ENCODE results near the gene PNPLA4.

PNPLA4 gene

DNA sequence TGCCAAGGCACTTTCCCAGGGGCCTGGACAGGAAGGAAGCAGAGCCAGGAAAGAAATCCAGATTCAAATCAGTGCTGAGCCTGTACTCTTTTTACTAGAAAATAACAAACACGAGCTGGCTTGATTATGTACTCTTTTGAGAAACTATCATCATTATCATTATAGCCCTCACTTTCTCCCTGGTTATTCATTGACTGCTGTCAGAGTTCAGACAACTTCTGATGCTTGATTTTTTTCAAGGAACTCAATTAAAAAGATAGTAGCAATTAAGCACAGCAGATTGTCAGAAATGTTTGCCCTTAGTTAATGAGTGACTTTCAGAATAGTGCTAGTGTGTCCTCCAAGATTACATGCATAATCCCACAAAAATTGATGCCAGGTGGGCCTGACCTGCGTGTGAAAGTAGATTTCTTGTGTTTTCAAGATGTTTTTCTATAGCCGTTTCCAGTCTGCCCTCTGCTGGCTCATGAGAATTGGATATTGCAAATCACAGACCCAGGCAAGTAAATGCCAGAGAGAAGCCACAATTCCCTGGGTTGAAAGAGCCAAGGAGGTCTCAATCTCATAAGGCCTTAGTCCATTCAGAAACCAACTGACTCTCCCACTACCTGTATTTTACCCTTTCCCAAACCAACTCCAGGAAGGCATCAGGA is 14.3 kb upstream of the PNPLA4 start:
- Histone ChIP-seq H3K9me3 (ENCODE audit: control insufficient read depth in 5 of 5, low read length in 5 of 5) (no peaks in the 10 kb centered on the region), H3K4me3 (ENCODE audit: low read depth in 1 of 5, low read length in 5 of 5) (no peak overlapping the region), H3K9ac (ENCODE audit: low read length in 5 of 5) (no peak overlapping the region), H3K4me1 (ENCODE audit: control insufficient read depth in 5 of 5, insufficient read depth in 5 of 5, low read length in 5 of 5) (peaks cover 0 to 7% (median 0%) of the 10 kb centered on the region in 5 donors), H3K27me3 (ENCODE audit: control insufficient read depth in 5 of 5, insufficient read depth in 4 of 5, low read length in 5 of 5) (no peaks in the 10 kb centered on the region), H3K36me3 (ENCODE audit: control insufficient read depth in 5 of 5, insufficient read depth in 5 of 5, low read length in 5 of 5) (no peaks in the 10 kb centered on the region), H3K27ac (ENCODE audit: low read depth, low read length) (no peak overlapping the region)

DNA sequence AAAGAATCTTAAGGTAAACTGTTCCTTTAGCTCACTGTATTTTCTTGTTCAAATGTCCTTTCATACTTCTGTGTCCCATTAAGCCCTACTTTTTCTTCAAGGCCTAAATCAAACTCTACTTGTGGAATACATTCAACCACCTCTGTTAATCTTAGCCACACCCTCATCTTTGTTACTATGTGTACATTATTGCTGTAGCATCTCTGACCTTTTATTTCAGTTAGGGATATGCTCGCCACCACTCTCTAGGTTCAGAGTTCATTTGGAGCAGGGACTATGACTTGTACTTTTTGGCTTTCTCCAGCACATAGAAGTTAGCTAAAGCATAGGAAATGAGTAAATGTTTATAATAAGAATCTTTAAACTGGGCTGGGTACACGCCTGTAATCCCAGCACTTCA is 6.8 kb upstream of the PNPLA4 start:
- no peaks in the 10 kb centered on the region for H3K9me3 ChIP-seq (ENCODE audit: control insufficient read depth in 5 of 5, low read length in 5 of 5)
- H3K27ac ChIP-seq (ENCODE audit: low read depth, low read length): no peak overlapping the region
- H3K36me3 ChIP-seq (ENCODE audit: control insufficient read depth in 5 of 5, insufficient read depth in 5 of 5, low read length in 5 of 5): no peaks in the 10 kb centered on the region
- no peak overlapping the region for H3K4me3 ChIP-seq (ENCODE audit: low read depth in 1 of 5, low read length in 5 of 5)
- H3K4me1 ChIP-seq (ENCODE audit: control insufficient read depth in 5 of 5, insufficient read depth in 5 of 5, low read length in 5 of 5): no peaks in the 10 kb centered on the region
- H3K27me3 ChIP-seq (ENCODE audit: control insufficient read depth in 5 of 5, insufficient read depth in 4 of 5, low read length in 5 of 5): peaks cover 0 to 4% (median 0%) of the 10 kb centered on the region in 5 donors
- no peak overlapping the region for H3K9ac ChIP-seq (ENCODE audit: low read length in 5 of 5)

- H3K9ac ChIP-seq (ENCODE audit: low read length in 5 of 5): peak overlapping the region in 4 of 5 donors; percentile 53 to 88 (median 70)
Observed at GRCh38 chrX:7926914-7927258, 327 bp downstream of the PNPLA4 start.

DNA sequence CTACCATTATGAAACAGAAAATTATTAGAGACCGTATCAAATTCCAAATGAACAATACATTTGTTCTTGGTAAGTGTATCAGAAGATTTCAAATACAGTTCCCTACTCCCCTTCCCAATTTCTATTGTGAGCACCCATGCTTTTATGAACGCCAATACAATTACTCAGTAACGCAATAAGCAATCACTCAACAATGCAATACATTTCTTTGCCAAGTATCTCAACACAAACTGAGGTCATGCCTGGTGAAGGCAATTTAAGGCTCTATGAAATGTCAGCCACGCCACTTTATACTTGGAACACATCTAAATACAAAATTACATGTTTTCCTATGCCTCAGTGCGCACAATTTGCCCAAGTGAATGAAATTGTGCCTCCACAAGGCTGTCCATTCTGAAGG is 712 bp downstream of the PNPLA4 start:
- H3K27me3 ChIP-seq (ENCODE audit: control insufficient read depth in 5 of 5, insufficient read depth in 4 of 5, low read length in 5 of 5): peaks cover 0 to 4% (median 0%) of the 10 kb centered on the region in 5 donors
- peak overlapping the region in 4 of 5 donors; percentile 53 to 88 (median 70) for H3K9ac ChIP-seq (ENCODE audit: low read length in 5 of 5)
- H3K4me3 ChIP-seq (ENCODE audit: low read depth in 1 of 5, low read length in 5 of 5): peak overlapping the region; percentile 65 to 91 (median 79)
- peak overlapping the region; percentile 60 for H3K27ac ChIP-seq (ENCODE audit: low read depth, low read length)
- peaks cover 0 to 19% (median 13%) of the 10 kb centered on the region in 5 donors for H3K36me3 ChIP-seq (ENCODE audit: control insufficient read depth in 5 of 5, insufficient read depth in 5 of 5, low read length in 5 of 5)
- H3K9me3 ChIP-seq (ENCODE audit: control insufficient read depth in 5 of 5, low read length in 5 of 5): no peaks in the 10 kb centered on the region
- peaks cover 0 to 16% (median 15%) of the 10 kb centered on the region in 5 donors for H3K4me1 ChIP-seq (ENCODE audit: control insufficient read depth in 5 of 5, insufficient read depth in 5 of 5, low read length in 5 of 5)

More at GRCh38 chrX:7926914-7927258, 327 bp downstream of the PNPLA4 start:
- peaks cover 0 to 16% (median 15%) of the 10 kb centered on the region in 5 donors for H3K4me1 ChIP-seq (ENCODE audit: control insufficient read depth in 5 of 5, insufficient read depth in 5 of 5, low read length in 5 of 5)
- peak overlapping the region; percentile 60 for H3K27ac ChIP-seq (ENCODE audit: low read depth, low read length)
- peaks cover 0 to 4% (median 0%) of the 10 kb centered on the region in 5 donors for H3K27me3 ChIP-seq (ENCODE audit: control insufficient read depth in 5 of 5, insufficient read depth in 4 of 5, low read length in 5 of 5)
- peak overlapping the region; percentile 65 to 91 (median 79) for H3K4me3 ChIP-seq (ENCODE audit: low read depth in 1 of 5, low read length in 5 of 5)
- H3K36me3 ChIP-seq (ENCODE audit: control insufficient read depth in 5 of 5, insufficient read depth in 5 of 5, low read length in 5 of 5): peaks cover 0 to 15% (median 9%) of the 10 kb centered on the region in 5 donors
- H3K9me3 ChIP-seq (ENCODE audit: control insufficient read depth in 5 of 5, low read length in 5 of 5): no peaks in the 10 kb centered on the region

DNA sequence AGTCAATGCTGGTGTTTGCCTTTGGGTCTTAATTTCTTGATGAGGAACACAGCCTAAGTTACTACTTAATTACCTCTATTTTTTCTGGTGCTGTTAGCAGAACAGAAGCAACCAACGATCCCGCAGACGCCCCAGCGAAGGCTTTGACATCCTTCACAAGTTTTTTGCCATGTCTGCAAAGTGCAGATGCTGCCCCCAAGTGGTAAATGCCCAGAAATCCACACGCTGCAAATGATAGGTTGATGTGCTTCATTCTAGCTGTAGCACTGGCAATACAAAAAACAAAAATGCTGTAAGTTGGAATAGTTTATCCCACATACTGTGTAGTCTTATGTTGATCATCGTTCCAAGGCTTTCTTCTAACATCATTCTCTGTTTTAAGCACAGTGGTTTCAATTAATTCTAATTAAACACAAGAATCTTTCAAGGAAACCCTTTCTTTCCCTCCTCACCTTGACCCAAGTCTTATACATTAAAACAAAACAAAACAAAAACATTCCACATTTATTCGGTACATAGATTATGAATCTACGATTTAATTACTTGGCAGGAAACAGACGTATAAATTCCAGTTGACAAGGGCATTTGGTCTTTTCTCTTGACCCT is 1.2 kb downstream of the PNPLA4 start:
- Histone ChIP-seq H3K9me3 (ENCODE audit: control insufficient read depth in 5 of 5, low read length in 5 of 5) (no peaks in the 10 kb centered on the region), H3K27me3 (ENCODE audit: control insufficient read depth in 5 of 5, insufficient read depth in 4 of 5, low read length in 5 of 5) (peaks cover 0 to 3% (median 0%) of the 10 kb centered on the region in 5 donors), H3K36me3 (ENCODE audit: control insufficient read depth in 5 of 5, insufficient read depth in 5 of 5, low read length in 5 of 5) (peaks cover 0 to 24% (median 16%) of the 10 kb centered on the region in 5 donors), H3K27ac (ENCODE audit: low read depth, low read length) (no peak overlapping the region), H3K4me3 (ENCODE audit: low read depth in 1 of 5, low read length in 5 of 5) (no peak overlapping the region), H3K4me1 (ENCODE audit: control insufficient read depth in 5 of 5, insufficient read depth in 5 of 5, low read length in 5 of 5) (peaks cover 0 to 16% (median 15%) of the 10 kb centered on the region in 5 donors), H3K9ac (ENCODE audit: low read length in 5 of 5) (no peak overlapping the region)

DNA sequence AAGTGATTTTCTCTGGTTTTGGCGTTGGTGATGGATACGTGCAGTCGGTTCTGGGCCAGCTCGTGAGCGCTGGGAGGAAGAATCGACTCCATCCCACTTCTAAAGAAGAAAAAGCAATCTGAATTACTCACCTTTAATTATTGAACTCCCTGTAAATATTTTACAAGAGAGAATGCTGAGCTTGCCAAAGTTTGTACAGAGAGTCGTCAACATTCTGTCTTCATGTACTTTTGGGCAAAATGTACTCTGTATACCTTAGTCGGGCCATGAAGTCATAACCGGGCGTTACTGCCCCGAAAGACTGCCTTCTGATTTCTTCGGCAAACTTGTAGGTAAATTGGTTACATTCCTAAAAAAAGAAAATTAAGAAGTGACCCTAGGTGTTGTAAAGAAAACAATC is 5.5 kb downstream of the PNPLA4 start:
- H3K9ac ChIP-seq (ENCODE audit: low read length in 5 of 5): no peak overlapping the region
- H3K27me3 ChIP-seq (ENCODE audit: control insufficient read depth in 5 of 5, insufficient read depth in 4 of 5, low read length in 5 of 5): no peaks in the 10 kb centered on the region
- H3K36me3 ChIP-seq (ENCODE audit: control insufficient read depth in 5 of 5, insufficient read depth in 5 of 5, low read length in 5 of 5): peaks cover 8 to 54% (median 32%) of the 10 kb centered on the region in 5 donors
- no peaks in the 10 kb centered on the region for H3K9me3 ChIP-seq (ENCODE audit: control insufficient read depth in 5 of 5, low read length in 5 of 5)
- H3K4me3 ChIP-seq (ENCODE audit: low read depth in 1 of 5, low read length in 5 of 5): no peak overlapping the region
- H3K27ac ChIP-seq (ENCODE audit: low read depth, low read length): no peak overlapping the region
- H3K4me1 ChIP-seq (ENCODE audit: control insufficient read depth in 5 of 5, insufficient read depth in 5 of 5, low read length in 5 of 5): peaks cover 0 to 5% (median 4%) of the 10 kb centered on the region in 5 donors

DNA sequence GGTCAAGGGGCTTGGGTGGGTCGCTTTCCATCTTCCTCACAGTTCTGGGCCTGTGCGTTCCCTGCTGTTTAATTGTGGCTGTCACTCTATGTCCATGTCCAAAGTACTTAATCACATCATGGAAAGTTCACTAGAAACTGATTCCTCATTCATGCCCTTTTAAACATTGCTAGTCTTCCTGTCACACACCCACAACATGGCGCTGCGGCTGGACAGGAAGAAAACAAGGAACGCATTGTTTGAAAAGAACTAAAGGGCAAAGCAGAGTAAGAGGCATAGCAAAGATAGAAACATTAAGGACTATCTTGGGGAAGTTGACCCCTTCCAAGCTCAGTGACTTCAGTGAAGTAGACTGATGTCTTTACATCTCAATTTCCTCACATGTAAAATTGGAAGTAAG is 18.4 kb downstream of the PNPLA4 start:
- no peaks in the 10 kb centered on the region for H3K27me3 ChIP-seq (ENCODE audit: control insufficient read depth in 5 of 5, insufficient read depth in 4 of 5, low read length in 5 of 5)
- no peak overlapping the region for H3K4me3 ChIP-seq (ENCODE audit: low read depth in 1 of 5, low read length in 5 of 5)
- no peaks in the 10 kb centered on the region for H3K9me3 ChIP-seq (ENCODE audit: control insufficient read depth in 5 of 5, low read length in 5 of 5)
- no peaks in the 10 kb centered on the region for H3K4me1 ChIP-seq (ENCODE audit: control insufficient read depth in 5 of 5, insufficient read depth in 5 of 5, low read length in 5 of 5)
- H3K9ac ChIP-seq (ENCODE audit: low read length in 5 of 5): no peak overlapping the region
- H3K27ac ChIP-seq (ENCODE audit: low read depth, low read length): no peak overlapping the region
- H3K36me3 ChIP-seq (ENCODE audit: control insufficient read depth in 5 of 5, insufficient read depth in 5 of 5, low read length in 5 of 5): peaks cover 16 to 48% (median 24%) of the 10 kb centered on the region in 5 donors

- peaks cover 24 to 45% (median 31%) of the 10 kb centered on the region in 5 donors for H3K36me3 ChIP-seq (ENCODE audit: control insufficient read depth in 5 of 5, insufficient read depth in 5 of 5, low read length in 5 of 5)
- H3K9me3 ChIP-seq (ENCODE audit: control insufficient read depth in 5 of 5, low read length in 5 of 5): no peaks in the 10 kb centered on the region
- H3K4me3 ChIP-seq (ENCODE audit: low read depth in 1 of 5, low read length in 5 of 5): no peak overlapping the region
- H3K4me1 ChIP-seq (ENCODE audit: control insufficient read depth in 5 of 5, insufficient read depth in 5 of 5, low read length in 5 of 5): no peaks in the 10 kb centered on the region
- H3K27me3 ChIP-seq (ENCODE audit: control insufficient read depth in 5 of 5, insufficient read depth in 4 of 5, low read length in 5 of 5): no peaks in the 10 kb centered on the region
- H3K9ac ChIP-seq (ENCODE audit: low read length in 5 of 5): no peak overlapping the region
- no peak overlapping the region for H3K27ac ChIP-seq (ENCODE audit: low read depth, low read length)
Observed at GRCh38 chrX:7904562-7904961, 22.7 kb downstream of the PNPLA4 start.

DNA sequence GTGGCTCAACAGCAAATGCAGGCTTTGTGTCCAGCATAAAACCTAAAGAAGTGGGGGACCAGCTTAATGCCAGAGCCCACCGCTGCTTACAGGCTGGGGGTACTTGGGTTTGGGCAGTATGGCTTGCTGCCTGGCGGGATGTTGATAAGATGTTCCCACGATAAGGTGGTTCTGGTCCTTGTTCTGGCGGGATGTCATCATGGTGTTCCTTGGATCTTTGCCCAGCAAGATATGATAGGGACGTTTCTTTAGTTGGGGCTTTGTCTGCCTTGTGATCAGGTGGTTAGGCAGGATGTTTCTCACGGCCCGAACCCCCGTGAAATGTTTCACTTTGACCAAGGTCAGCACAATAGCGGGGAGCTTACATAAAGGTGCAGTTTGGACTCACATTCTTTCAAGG is 35.3 kb downstream of the PNPLA4 start:
- H3K9me3 ChIP-seq (ENCODE audit: control insufficient read depth in 5 of 5, low read length in 5 of 5): no peaks in the 10 kb centered on the region
- H3K9ac ChIP-seq (ENCODE audit: low read length in 5 of 5): no peak overlapping the region
- H3K36me3 ChIP-seq (ENCODE audit: control insufficient read depth in 5 of 5, insufficient read depth in 5 of 5, low read length in 5 of 5): peaks cover 0 to 8% (median 4%) of the 10 kb centered on the region in 5 donors
- H3K27ac ChIP-seq (ENCODE audit: low read depth, low read length): no peak overlapping the region
- H3K4me1 ChIP-seq (ENCODE audit: control insufficient read depth in 5 of 5, insufficient read depth in 5 of 5, low read length in 5 of 5): no peaks in the 10 kb centered on the region
- no peaks in the 10 kb centered on the region for H3K27me3 ChIP-seq (ENCODE audit: control insufficient read depth in 5 of 5, insufficient read depth in 4 of 5, low read length in 5 of 5)
- no peak overlapping the region for H3K4me3 ChIP-seq (ENCODE audit: low read depth in 1 of 5, low read length in 5 of 5)

DNA sequence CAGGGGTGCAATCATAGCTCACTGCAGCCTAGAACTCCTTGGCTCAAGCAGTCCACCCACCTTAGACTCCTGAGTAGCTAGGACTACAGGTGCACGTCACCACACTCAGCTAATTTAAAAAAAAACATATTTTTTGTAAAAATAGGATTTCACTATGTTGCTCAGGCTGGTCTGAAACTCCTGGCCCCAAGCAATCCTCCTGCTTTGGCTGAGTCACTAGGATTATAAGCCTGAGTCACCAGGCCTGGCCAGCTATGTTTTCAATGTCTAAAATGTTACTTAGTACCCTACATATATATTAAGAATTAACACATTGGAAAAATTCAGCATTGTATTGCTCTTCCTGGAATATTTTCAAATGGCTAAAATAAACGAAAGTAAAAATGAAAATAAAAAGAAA is 37.5 kb downstream of the PNPLA4 start:
- Histone ChIP-seq H3K4me1 (ENCODE audit: control insufficient read depth in 5 of 5, insufficient read depth in 5 of 5, low read length in 5 of 5) (no peaks in the 10 kb centered on the region), H3K4me3 (ENCODE audit: low read depth in 1 of 5, low read length in 5 of 5) (no peak overlapping the region), H3K36me3 (ENCODE audit: control insufficient read depth in 5 of 5, insufficient read depth in 5 of 5, low read length in 5 of 5) (no peaks in the 10 kb centered on the region), H3K27ac (ENCODE audit: low read depth, low read length) (no peak overlapping the region), H3K9ac (ENCODE audit: low read length in 5 of 5) (no peak overlapping the region), H3K27me3 (ENCODE audit: control insufficient read depth in 5 of 5, insufficient read depth in 4 of 5, low read length in 5 of 5) (no peaks in the 10 kb centered on the region), H3K9me3 (ENCODE audit: control insufficient read depth in 5 of 5, low read length in 5 of 5) (no peaks in the 10 kb centered on the region)
